ENCODE data around the gene AP4M1.

AP4M1 gene

DNA sequence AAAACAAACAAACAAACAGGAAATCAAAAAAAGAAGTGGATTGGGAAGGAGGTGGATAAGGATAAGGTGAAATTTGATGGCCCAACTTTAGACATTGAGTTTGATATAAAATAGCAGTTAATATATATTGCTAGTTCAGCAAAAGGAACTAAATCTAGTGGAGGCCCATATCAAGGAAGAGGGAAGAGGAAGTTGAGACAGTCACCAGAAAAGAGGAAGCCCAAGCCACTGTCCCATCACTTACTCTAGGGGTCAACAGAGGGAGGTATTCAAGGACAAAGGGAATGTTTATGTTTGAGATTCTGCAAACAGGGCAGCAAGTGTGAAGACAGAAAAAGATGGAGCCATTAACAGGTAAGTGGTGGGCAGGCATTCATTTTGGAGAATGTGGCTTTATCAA is 51.0 kb downstream of the AP4M1 start:
- peak overlapping the region; percentile 91 for H3K27ac ChIP-seq
- no peak for TF ChIP-seq ZFX (IDR thresholded peaks at IDR 0.05; ENCODE audit: borderline replicate concordance)
- TF ChIP-seq, protein P1, sequence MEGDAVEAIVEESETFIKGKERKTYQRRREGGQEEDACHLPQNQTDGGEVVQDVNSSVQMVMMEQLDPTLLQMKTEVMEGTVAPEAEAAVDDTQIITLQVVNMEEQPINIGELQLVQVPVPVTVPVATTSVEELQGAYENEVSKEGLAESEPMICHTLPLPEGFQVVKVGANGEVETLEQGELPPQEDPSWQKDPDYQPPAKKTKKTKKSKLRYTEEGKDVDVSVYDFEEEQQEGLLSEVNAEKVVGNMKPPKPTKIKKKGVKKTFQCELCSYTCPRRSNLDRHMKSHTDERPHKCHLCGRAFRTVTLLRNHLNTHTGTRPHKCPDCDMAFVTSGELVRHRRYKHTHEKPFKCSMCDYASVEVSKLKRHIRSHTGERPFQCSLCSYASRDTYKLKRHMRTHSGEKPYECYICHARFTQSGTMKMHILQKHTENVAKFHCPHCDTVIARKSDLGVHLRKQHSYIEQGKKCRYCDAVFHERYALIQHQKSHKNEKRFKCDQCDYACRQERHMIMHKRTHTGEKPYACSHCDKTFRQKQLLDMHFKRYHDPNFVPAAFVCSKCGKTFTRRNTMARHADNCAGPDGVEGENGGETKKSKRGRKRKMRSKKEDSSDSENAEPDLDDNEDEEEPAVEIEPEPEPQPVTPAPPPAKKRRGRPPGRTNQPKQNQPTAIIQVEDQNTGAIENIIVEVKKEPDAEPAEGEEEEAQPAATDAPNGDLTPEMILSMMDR (IDR thresholded peaks at IDR 0.05) = no peak

DNA sequence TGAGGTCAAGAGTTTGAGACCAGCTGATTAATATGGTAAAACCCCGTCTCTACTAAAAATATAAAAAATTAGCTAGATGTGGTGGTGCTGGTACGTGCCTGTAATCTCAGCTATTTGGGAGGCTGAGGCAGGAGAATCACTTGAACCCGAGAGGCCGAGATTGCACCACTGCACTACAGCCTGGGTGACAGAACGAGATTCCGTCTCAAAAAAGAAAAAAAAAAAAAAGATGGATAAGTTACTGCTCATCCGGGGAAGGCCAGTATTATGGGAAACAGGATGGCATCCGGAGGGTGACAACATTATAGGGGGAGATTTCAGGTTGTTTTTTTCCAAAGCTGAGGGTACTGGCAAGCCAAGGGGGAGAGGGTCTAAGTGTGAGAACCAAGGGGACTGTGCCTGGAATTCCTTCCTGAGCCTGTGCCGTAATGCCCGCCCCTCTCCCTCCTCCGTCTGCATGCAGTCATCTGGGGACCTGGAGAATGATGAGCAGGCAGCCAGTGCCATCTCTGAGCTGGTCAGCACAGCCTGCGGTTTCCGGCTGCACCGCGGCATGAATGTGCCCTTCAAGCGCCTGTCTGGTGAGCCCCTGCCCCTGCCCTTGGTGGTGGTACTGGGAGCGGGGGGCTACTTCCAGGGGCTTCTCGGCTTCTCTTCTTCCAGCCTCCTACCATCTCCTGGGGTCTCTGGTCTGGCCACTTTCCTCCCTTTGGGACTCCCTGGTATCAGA is 51.7 kb downstream of the AP4M1 start:
- TF ChIP-seq, protein P1 (IDR thresholded peaks at IDR 0.05) = no peak
- TF ChIP-seq ZFX (IDR thresholded peaks at IDR 0.05; ENCODE audit: borderline replicate concordance) = no peak

DNA sequence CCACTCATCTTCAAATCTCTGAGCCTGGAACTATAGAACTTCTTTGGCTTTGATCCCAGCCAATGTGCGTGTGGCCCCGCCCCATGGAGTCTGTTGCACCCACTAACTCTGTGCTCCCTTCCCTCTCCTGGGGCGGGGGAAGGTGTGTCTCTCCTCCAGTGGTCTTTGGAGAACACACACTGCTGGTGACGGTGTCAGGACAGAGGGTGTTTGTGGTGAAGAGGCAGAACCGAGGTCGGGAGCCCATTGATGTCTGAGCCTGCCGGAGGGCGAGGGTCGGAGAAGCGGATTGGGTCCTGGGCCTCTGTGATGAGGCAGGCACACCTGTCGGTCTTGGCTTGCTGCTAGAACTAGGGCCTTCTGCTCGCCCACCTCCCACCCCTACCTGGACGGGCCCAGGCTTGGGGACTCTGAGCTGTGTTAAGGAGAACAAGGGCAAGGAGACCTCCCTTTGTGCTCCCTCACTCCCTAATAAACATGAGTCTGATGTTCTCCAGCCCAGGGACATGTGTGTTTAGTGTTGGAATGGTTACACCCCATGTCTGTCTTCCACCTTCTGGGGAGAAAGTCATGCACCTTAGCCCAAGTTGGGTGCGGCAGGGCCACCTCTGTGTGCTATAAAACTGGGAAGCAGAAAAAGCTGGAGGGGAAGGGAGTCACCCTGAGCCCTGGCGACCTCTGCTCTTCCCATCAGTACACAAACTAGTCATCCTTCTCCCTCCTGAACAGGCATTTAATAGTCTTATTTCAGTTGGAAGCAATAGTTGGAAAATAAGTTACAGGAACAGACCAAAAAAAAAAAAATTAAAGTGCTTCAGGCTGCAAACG is 52.5 kb downstream of the AP4M1 start:
- H3K27ac ChIP-seq = peak overlapping the region; percentile 91
- TF ChIP-seq ZFX (IDR thresholded peaks at IDR 0.05; ENCODE audit: borderline replicate concordance) = no peak
- TF ChIP-seq, protein P1 (IDR thresholded peaks at IDR 0.05) = no peak

More for the DNA sequence above, 51.7 kb downstream of the AP4M1 start:
- peak overlapping the region; percentile 91 for H3K27ac ChIP-seq

- TF ChIP-seq ZFX (IDR thresholded peaks at IDR 0.05; ENCODE audit: borderline replicate concordance) = no peak
- TF ChIP-seq, protein P1 (IDR thresholded peaks at IDR 0.05) = no peak
- peak overlapping the region; percentile 91 for H3K27ac ChIP-seq
Measured at GRCh38 chr7:100154651-100155491, 53.4 kb downstream of the AP4M1 start.

- H3K27ac ChIP-seq = peak overlapping the region; percentile 91
- TF ChIP-seq ZFX (IDR thresholded peaks at IDR 0.05; ENCODE audit: borderline replicate concordance) = no peak
- TF ChIP-seq, protein P1 (IDR thresholded peaks at IDR 0.05) = no peak
Measured at GRCh38 chr7:100155553-100156317, 54.3 kb downstream of the AP4M1 start.

DNA sequence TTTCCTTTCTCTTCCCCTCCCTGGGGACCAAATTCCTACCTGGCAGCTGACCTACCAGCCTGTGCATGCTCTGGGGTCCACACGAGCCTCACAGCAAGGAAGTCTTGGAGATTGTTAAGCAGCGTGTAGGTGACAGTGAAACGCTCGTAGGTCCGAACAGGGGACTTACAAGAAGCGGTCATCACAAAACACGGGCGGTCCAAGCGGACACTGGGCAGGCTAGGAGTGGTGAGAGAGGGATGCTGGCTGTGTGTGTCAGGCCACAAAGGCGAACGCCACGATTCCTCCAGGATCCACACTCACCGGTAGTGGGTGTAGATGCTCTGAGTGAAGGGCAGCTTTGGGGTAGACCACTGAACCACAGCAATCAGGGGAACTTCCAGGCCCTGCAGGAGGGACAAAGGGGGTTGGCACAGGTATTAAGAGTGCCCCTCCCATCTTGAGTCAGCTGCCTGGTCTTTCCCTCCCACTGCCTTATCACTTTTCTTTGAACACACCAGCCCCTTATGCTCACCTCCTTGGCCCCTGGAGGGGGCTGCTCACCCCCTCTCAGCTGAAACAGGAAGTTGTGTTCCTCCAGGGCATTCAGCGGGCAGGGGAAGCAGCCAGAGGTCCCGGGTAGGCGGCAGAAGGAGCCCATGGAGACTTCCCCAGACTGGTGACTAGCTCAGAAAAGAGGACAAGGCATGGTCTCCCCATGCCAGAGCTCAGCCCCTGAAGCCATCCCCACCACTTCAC is 55.1 kb downstream of the AP4M1 start:
- TF ChIP-seq ZFX (IDR thresholded peaks at IDR 0.05; ENCODE audit: borderline replicate concordance) = no peak
- TF ChIP-seq, protein P1 (IDR thresholded peaks at IDR 0.05) = no peak
- peak overlapping the region; percentile 91 for H3K27ac ChIP-seq
